OCI-LY1 (cell line): ENCODE results near the gene SRRD.

Source experiments
- EZH2 ChIP-seq: fragments of 200-600 bp; sonication (generic), shearing (Covaris generic); IDR thresholded peaks from 2 replicates; pipeline ENCODE4 v1.8.0; 2017; ENCODE audit warnings: borderline replicate concordance, mixed run types, mild to moderate bottlenecking, antibody characterized with exemption, low read length, moderate library complexity, mixed read lengths
- TF ChIP-seq, protein P1 (sequence below): fragments of 200-600 bp; sonication (generic), shearing (Covaris generic); IDR thresholded peaks from 2 replicates; pipeline ENCODE4 v1.5.1; 2017; ENCODE audit warnings: mild to moderate bottlenecking, antibody characterized with exemption, low read length, moderate library complexity, mixed read lengths

- TF ChIP-seq, protein P1, sequence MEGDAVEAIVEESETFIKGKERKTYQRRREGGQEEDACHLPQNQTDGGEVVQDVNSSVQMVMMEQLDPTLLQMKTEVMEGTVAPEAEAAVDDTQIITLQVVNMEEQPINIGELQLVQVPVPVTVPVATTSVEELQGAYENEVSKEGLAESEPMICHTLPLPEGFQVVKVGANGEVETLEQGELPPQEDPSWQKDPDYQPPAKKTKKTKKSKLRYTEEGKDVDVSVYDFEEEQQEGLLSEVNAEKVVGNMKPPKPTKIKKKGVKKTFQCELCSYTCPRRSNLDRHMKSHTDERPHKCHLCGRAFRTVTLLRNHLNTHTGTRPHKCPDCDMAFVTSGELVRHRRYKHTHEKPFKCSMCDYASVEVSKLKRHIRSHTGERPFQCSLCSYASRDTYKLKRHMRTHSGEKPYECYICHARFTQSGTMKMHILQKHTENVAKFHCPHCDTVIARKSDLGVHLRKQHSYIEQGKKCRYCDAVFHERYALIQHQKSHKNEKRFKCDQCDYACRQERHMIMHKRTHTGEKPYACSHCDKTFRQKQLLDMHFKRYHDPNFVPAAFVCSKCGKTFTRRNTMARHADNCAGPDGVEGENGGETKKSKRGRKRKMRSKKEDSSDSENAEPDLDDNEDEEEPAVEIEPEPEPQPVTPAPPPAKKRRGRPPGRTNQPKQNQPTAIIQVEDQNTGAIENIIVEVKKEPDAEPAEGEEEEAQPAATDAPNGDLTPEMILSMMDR, result no peak
- no peak for TF ChIP-seq EZH2
Measured at GRCh38 chr22:26446808-26447515, 36.7 kb upstream of the SRRD start.
